GM18870 (cell line): ENCODE results near the gene KCNG1.

Experiments used
- ATAC-seq: cut with Tn5 transposase; IDR thresholded peaks from one replicate; pipeline ENCODE4 v1.9.1; 2021; ENCODE audit warnings: moderate library complexity; ENCODE audit not compliant: unreplicated experiment

Gene KCNG1

DNA sequence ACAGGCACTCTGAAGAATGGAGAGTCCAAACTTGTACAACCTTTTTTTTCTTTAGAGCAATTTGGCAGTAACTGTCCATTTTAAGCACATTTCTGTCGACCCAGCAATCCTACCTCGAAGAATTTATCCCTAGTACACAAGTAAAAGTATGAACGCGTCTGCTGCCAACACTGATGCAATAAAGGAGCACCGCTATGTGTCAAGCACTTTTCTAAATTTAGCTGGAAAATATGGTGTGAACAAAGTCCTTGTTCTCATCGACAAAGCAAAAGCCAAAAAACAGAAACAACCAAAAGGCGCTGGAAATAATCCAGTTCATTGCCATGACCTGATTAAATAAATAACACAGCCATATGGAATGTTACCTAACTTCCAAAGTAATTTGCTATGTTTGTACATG, 65.6 kb downstream of the KCNG1 start:
- no peak for ATAC-seq

DNA sequence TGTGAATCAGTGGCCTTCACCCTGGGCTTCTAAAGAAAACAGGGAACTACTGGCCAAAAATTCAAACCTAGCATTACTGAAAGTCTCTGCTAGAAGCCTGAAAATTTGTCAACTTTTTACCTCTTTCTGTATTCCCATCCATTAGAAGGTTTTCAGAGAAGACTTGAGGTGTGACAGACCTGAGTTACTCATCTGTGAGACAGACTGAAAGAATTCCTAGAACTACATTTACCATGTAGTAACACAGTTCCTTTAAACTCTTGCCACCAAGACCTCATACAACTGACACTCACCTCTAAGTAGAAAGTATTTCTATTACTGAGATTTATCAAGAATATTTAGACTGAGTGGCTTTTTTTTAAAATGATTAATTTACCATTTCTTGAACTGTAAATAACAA, 69.1 kb downstream of the KCNG1 start:
- ATAC-seq = no peak
